ENCODE measurements around the gene ARHGAP26.

DNA sequence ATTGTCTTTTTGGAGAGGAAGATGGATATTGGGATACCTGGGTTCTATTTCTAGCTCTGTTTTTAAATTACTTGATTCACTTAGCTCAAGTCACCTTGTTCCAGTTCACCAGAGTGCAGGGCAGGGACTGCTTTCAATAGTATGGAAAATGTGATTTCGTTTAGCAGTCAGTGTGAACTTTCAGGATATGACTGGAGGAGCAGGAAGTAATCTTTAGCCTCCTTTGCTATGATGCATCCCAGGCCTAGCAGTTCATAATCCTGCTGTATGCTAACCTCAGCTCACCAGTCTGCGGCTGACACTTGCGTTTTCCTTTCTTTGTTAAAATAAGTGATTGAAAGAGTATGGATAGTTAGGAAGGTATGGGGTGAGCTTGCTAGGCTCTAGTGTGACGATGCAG lies 169.7 kb downstream of the ARHGAP26 start:
- no peak for TF ChIP-seq POLR2A (IDR thresholded peaks at IDR 0.05)
- TF ChIP-seq, protein P1, sequence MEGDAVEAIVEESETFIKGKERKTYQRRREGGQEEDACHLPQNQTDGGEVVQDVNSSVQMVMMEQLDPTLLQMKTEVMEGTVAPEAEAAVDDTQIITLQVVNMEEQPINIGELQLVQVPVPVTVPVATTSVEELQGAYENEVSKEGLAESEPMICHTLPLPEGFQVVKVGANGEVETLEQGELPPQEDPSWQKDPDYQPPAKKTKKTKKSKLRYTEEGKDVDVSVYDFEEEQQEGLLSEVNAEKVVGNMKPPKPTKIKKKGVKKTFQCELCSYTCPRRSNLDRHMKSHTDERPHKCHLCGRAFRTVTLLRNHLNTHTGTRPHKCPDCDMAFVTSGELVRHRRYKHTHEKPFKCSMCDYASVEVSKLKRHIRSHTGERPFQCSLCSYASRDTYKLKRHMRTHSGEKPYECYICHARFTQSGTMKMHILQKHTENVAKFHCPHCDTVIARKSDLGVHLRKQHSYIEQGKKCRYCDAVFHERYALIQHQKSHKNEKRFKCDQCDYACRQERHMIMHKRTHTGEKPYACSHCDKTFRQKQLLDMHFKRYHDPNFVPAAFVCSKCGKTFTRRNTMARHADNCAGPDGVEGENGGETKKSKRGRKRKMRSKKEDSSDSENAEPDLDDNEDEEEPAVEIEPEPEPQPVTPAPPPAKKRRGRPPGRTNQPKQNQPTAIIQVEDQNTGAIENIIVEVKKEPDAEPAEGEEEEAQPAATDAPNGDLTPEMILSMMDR (IDR thresholded peaks at IDR 0.05) = no peak
